Mesodermal cell (in vitro differentiated cells): ENCODE data around the gene PPFIA2.
"Not testable (repeated sequence)": the region's sequence is repeated elsewhere in the genome, so short reads cannot be mapped to it uniquely, and the experiment has no call there.

Experiments
- H3K27ac ChIP-seq: 2 replicates; pipeline ENCODE4 v1.7.0; 2013; ENCODE audit warnings: mild to moderate bottlenecking, low read depth, low read length, moderate library complexity; ENCODE audit not compliant: severe bottlenecking
- H3K36me3 ChIP-seq: 2 replicates; pipeline ENCODE4 v1.7.1; 2013; ENCODE audit warnings: mild to moderate bottlenecking, low read length, moderate library complexity; ENCODE audit not compliant: control insufficient read depth, insufficient read depth
- H3K4me1 ChIP-seq: one replicate; pipeline ENCODE4 v1.7.1; 2013; ENCODE audit warnings: mild to moderate bottlenecking, low read length; ENCODE audit not compliant: insufficient read depth, control insufficient read depth, poor library complexity, severe bottlenecking
- H3K4me3 ChIP-seq: 2 replicates; pipeline ENCODE4 v1.7.0; 2013; ENCODE audit warnings: low read length, control low read depth, mild to moderate bottlenecking; ENCODE audit not compliant: insufficient read depth, poor library complexity, severe bottlenecking; ENCODE audit errors: extremely low read depth
- H3K9me3 ChIP-seq: 2 replicates; pipeline ENCODE4 v1.7.1; 2013; ENCODE audit warnings: mild to moderate bottlenecking, low read length, moderate library complexity; ENCODE audit not compliant: control insufficient read depth
- WGBS, 2 experiments: methylation state at CpG; one replicate each; pipeline ENCODE4 v1.1.5; 2013; ENCODE audit warnings: missing lambda C conversion rate in 2 of 2; ENCODE audit not compliant: insufficient coverage in 2 of 2; 5-methylcytosine and 5-hydroxymethylcytosine counted together

The PPFIA2 gene

GRCh38 chr12:81597928-81598604 is 161.1 kb downstream of the PPFIA2 start:
- Histone ChIP-seq H3K27ac (no peak overlapping the region), H3K4me1 (no peaks in the 10 kb centered on the region), H3K4me3 (no peak overlapping the region), H3K9me3 (no peaks in the 10 kb centered on the region), H3K36me3 (no peaks in the 10 kb centered on the region)
- 87% methylated on average over 4 of the region's 7 CpGs; no CpG with 5 or more reads in 1 of the 2 experiments for WGBS, 2 experiments

DNA sequence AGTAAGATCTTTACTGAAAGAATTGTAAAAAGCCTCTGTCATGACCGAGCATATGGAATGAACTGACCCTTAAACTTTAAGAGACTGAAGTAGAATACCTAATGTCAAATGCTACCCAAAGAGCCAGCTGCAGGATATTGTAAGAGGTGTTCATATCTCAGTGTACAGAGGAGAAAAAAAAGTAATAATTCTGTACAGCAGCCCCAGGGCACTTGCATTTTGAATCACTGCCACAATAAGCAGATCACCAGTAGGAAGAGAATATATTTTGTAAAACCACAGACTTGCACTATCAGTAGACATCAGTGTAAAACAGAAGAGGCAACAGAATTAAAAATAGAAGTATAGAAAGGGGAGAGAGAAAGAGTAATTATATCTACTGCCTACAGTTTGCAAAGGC is 162.6 kb downstream of the PPFIA2 start:
- WGBS, 2 experiments, result 75 to 86% methylated on average over 1 of the region's 1 CpG
- H3K9me3 ChIP-seq, result no peaks in the 10 kb centered on the region

DNA sequence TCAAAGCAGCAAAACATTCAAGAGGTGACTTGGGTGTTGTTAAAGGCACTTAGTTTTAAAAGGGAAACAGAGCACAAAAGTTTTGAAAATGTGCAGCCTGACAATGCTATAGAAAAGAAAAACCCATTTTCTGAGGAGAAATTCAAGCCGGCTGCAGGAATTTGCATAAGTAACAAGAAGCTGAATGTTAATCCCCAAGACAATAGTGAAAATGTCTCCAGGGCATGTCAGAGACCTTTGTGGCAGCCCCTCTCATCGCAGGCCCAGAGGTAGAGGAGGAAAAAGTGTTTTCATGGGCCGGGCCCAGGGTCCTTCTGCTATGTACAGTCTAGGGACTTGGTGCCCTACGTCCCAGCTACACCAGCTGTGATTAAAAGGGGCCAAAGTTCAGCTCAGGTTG is 167.9 kb downstream of the PPFIA2 start:
- H3K27ac ChIP-seq, result no peak overlapping the region
- no peaks in the 10 kb centered on the region for H3K4me1 ChIP-seq
- no peaks in the 10 kb centered on the region for H3K36me3 ChIP-seq
- 80 to 92% methylated on average over 3 to 4 of the region's 4 CpGs for WGBS, 2 experiments
- H3K9me3 ChIP-seq, result no peaks in the 10 kb centered on the region
- H3K4me3 ChIP-seq, result no peak overlapping the region

More for the DNA sequence above, 162.6 kb downstream of the PPFIA2 start:
- Histone ChIP-seq H3K4me1 (no peaks in the 10 kb centered on the region), H3K4me3 (no peak overlapping the region), H3K36me3 (no peaks in the 10 kb centered on the region), H3K27ac (no peak overlapping the region)

DNA sequence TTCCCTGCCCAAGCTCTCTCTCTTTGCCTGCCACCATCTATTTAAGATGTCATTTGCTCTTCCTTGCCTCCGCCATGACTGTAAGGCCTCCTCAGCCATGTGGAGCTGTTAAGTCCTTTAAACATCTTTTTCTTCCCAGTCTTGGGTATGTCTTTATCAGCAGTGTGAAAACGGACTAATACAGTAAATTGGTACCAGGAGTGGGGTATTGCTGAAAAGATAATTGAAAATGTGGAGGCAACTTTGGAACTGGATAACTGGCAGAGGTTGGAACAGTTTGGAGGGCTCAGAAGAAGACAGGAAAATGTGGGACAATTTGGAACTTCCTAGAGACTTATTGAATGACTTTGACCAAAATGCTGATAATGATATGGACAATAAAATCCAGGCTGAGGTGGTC is 168.4 kb downstream of the PPFIA2 start:
- not testable (repeated sequence) for H3K4me3 ChIP-seq, H3K36me3 ChIP-seq
- WGBS, 2 experiments, result 86% methylated on average over 2 of the region's 2 CpGs; no CpG with 5 or more reads in 1 of the 2 experiments

DNA sequence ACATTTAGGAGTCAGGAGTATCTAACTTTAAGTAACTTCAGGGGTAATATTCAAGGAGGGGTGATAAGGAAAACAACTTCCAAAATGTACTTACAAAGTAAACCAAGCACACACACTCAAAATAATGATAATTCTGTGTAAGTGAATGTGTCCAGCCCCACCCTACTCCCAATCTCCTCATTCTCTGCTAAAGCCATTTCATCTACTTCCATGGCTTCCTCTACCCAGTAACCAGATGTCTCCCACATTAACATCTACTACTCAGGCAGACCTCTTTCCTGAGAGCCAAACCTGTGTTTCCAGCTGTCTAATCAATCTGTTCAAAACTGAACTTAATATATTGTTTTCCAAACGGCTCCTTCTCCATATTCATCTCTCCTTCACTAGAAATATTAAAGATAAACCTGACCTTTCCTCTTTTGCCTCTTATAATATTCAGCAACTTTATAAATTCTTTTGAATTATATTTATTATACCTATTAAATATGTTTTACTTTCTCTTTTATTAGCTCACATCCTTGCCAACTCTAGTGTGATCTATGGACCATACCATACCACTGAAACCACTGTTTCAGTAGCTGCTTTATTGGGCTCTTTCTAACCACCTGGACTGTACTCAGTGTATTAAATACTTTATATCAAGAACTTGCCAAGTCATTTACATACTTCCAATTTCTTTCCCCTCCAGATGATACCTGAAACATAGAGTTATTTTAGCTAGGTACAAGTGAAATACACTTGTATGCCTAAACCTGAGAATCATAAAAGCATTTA is 170.7 kb downstream of the PPFIA2 start:
- Histone ChIP-seq H3K4me3 (no peak overlapping the region), H3K27ac (no peak overlapping the region), H3K4me1 (no peaks in the 10 kb centered on the region), H3K36me3 (no peaks in the 10 kb centered on the region), H3K9me3 (no peaks in the 10 kb centered on the region)
- WGBS, 2 experiments, result 100% methylated on average over 1 of the region's 1 CpG; no CpG with 5 or more reads in 1 of the 2 experiments

More for the DNA sequence above, 168.4 kb downstream of the PPFIA2 start:
- H3K27ac ChIP-seq, H3K9me3 ChIP-seq, H3K4me1 ChIP-seq: not testable (repeated sequence)

DNA sequence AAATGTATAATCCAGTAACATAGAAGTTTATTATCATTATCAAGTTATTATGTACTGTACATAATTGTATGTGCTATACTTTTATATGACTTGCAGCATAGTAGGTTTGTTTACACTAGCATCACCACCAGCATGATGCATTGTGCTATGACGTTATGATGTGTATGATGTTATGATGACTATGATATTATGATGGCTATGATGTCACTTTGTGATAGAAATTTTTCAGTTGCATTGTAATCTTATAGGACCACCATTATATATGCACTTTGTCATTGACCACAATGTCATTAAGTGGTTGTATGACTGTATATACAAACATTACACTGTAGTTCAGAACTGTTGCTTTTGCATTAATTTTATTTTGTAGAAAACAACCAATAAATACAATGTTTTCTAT is 173.4 kb downstream of the PPFIA2 start:
- no peak overlapping the region for H3K4me3 ChIP-seq
- no peaks in the 10 kb centered on the region for H3K4me1 ChIP-seq
- H3K9me3 ChIP-seq, result no peaks in the 10 kb centered on the region
- no peak overlapping the region for H3K27ac ChIP-seq
- no CpG with 5 or more reads among the region's 1 CpG for WGBS, 2 experiments
- no peaks in the 10 kb centered on the region for H3K36me3 ChIP-seq

DNA sequence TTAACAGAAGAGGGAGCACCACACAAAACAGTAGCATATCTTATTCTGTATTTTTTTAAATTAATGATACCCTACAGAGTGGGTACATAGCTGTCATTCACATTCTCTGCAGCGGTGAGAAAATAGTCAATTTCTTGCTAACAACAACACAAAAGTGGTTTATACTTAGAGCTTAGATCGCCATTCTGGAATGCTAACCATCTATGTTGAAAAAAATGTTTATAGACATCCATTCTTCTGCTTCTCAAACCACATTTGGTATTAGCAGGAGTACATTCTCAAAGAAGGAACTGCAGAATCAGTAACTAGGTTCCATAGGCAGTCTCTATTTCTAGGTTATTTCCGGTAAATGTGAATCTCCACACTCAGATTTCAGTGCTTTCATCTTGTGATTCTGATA is 185.9 kb downstream of the PPFIA2 start:
- H3K4me3 ChIP-seq, result no peak overlapping the region
- H3K27ac ChIP-seq, result no peak overlapping the region
- H3K36me3 ChIP-seq, result no peaks in the 10 kb centered on the region
- no peaks in the 10 kb centered on the region for H3K9me3 ChIP-seq
- 81% methylated on average over 3 of the region's 3 CpGs; no CpG with 5 or more reads in 1 of the 2 experiments for WGBS, 2 experiments
- H3K4me1 ChIP-seq, result peaks cover 6% of the 10 kb centered on the region

DNA sequence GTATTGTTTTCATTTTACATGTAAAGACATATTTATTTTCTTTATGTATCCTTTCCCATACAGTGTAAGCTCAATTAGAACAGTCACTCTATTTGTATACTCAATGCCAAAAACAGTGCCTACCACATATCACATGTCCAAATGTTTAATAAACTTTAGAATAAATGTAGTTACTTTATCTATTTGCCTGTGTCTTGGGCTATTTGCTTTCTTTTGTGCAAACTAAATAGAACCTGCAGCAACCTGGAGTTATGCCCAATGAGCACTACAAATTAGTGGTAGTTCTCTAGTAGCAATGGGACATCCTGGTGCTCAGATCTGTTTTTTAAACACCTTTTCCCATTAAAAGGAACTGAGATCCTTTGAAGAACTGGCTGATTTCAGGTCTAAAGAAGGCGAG is 186.7 kb downstream of the PPFIA2 start:
- WGBS, 2 experiments, result 86 to 100% methylated on average over 1 of the region's 1 CpG
- H3K4me3 ChIP-seq, result no peak overlapping the region

DNA sequence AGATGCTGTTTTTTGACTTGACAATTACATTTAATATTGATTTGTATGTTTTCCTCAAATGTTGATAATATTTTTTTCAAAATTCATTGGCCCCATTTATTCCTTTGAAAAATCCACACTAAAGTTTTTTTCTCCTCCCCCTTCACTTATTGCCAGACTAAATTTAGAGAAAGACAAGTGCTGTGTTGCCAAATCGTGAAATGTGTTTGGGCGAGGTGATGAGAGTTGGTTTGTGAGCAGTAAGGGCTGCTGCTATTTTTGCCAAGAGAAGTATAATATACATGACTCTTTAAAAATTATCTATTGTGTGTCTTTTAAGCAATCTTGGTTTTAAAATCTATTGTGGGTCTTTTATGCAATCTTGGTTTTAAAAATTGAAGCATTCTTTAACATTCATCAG is 188.9 kb downstream of the PPFIA2 start:
- WGBS, 2 experiments, result no CpG with 5 or more reads among the region's 2 CpGs
- H3K36me3 ChIP-seq, result no peaks in the 10 kb centered on the region
- H3K9me3 ChIP-seq, result no peaks in the 10 kb centered on the region
- H3K4me1 ChIP-seq, result peaks cover 6% of the 10 kb centered on the region
- H3K4me3 ChIP-seq, result no peak overlapping the region
- H3K27ac ChIP-seq, result no peak overlapping the region

More for the DNA sequence above, 186.7 kb downstream of the PPFIA2 start:
- Histone ChIP-seq H3K36me3 (no peaks in the 10 kb centered on the region), H3K27ac (no peak overlapping the region), H3K9me3 (no peaks in the 10 kb centered on the region), H3K4me1 (peaks cover 6% of the 10 kb centered on the region)

DNA sequence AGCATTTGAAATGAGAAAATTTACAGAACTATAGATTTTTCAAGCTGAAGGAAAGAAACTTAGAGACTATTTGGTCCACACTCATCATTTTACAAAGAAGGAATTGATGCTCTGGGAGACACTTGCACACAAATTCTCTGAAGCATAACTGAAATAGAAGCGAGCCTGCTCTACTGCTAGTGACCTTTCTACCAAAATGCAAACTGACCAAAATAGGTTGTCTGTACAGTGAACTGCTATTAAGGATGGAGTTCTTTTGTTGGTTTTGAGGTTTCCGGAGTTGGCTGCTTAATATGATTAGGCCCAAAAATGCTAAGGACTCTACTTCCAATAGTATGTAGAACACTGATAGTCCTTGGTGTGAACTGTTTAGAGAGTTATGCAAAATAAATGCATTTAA is 194.9 kb downstream of the PPFIA2 start:
- Histone ChIP-seq H3K27ac (no peak overlapping the region), H3K9me3 (no peaks in the 10 kb centered on the region), H3K4me1 (no peaks in the 10 kb centered on the region), H3K4me3 (no peak overlapping the region), H3K36me3 (no peaks in the 10 kb centered on the region)
- WGBS, 2 experiments, result 100% methylated on average over 2 of the region's 2 CpGs; no CpG with 5 or more reads in 1 of the 2 experiments

- Histone ChIP-seq H3K4me1 (no peaks in the 10 kb centered on the region), H3K36me3 (no peaks in the 10 kb centered on the region), H3K9me3 (no peaks in the 10 kb centered on the region), H3K27ac (no peak overlapping the region), H3K4me3 (no peak overlapping the region)
- WGBS, 2 experiments, result no CpG with 5 or more reads among the region's 1 CpG
These were observed 201.1 kb downstream of the PPFIA2 start for GRCh38 chr12:81558031-81558430.
